Sigmoid colon (tissue), 3 donors: ENCODE measurements around the gene TOP2A.

Source experiments
- CTCF ChIP-seq, 4 experiments: fragments of 450-650 bp in 3 of 4; fragments of 200-600 bp in 1 of 4; IDR thresholded peaks; one replicate each; pipeline ENCODE4 v1.5.1; 2016 to 2019; ENCODE audit warnings: antibody characterized with exemption in 4 of 4, mild to moderate bottlenecking in 3 of 4, moderate library complexity in 2 of 4
- POLR2A ChIP-seq, 2 donors: fragments of 450-650 bp; IDR thresholded peaks; one replicate each; pipeline ENCODE4 v1.6.1; 2016; ENCODE audit warnings: antibody characterized with exemption in 2 of 2, mild to moderate bottlenecking in 2 of 2, moderate library complexity in 2 of 2

GRCh38 chr17:40340327-40340726 lies 77.4 kb downstream of the TOP2A start:
- TF ChIP-seq POLR2A (IDR thresholded peaks at IDR 0.05) (no peak), CTCF (IDR thresholded peaks at IDR 0.05) (no peak)
